ENCODE results near the gene CSF1R.
"Not testable (repeated sequence)": the region's sequence is repeated elsewhere in the genome, so short reads cannot be mapped to it uniquely, and the experiment has no call there.

CSF1R gene

DNA sequence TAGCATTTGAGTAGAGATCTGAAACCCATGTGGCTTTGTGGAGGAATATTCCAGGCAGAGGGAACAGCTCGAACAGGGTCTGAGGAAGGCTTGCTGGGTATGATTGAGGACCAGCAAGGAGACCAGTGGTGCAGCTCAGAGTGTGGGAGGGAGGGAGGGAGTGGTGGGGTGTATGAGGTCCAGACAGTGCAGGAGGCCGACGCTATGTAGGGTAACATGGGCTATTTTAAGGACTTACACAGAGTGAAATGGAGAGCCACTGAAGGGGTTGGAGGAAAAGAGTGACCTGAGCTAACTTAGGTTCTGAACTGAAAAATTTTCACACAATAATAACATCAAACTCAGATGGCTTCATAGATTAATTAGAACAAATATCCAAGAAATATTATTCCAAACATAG lies 43.9 kb downstream of the CSF1R start:
- no peak for DNase-seq (ENCODE audit: low read depth)
- H3K4me3 ChIP-seq (ENCODE audit: low read depth, low read length): no peak overlapping the region
- TF ChIP-seq CTCF (IDR thresholded peaks at IDR 0.05; ENCODE audit: control insufficient read depth, extremely low read depth, insufficient read depth): no peak

DNA sequence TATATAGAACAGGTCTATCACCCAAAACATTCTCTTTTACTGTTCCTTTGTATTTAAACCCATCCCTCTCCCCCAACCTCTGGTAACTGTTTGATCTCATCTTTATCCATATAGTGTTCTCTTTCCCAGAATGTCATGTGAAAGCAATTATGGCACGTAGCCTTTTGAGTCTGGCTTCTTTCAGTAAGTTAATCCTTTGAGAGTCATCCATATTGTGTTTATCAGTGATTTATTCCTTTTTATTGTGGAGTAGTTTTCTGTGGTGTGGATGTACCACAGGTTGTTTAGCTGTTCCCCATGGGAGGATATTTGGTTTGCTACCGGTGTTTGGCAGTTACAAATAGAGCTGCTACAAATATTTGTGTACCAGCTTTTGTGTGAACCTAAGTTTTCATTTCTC lies 47.8 kb downstream of the CSF1R start:
- TF ChIP-seq CTCF (IDR thresholded peaks at IDR 0.05; ENCODE audit: control insufficient read depth, extremely low read depth, insufficient read depth): no peak
- H3K4me3 ChIP-seq (ENCODE audit: low read depth, low read length): no peak overlapping the region
- DNase-seq (ENCODE audit: low read depth): peak; percentile 43

GRCh38 chr5:150036513-150036912 lies 49.8 kb downstream of the CSF1R start:
- no peak for TF ChIP-seq CTCF (IDR thresholded peaks at IDR 0.05; ENCODE audit: control insufficient read depth, extremely low read depth, insufficient read depth)
- DNase-seq (ENCODE audit: low read depth): no peak
- no peak overlapping the region for H3K4me3 ChIP-seq (ENCODE audit: low read depth, low read length)

- DNase-seq (ENCODE audit: low read depth): no peak
- no peak for TF ChIP-seq CTCF (IDR thresholded peaks at IDR 0.05; ENCODE audit: control insufficient read depth, extremely low read depth, insufficient read depth)
- H3K4me3 ChIP-seq (ENCODE audit: low read depth, low read length): no peak overlapping the region
These were observed 51.0 kb downstream of the CSF1R start for GRCh38 chr5:150035139-150035895.

DNA sequence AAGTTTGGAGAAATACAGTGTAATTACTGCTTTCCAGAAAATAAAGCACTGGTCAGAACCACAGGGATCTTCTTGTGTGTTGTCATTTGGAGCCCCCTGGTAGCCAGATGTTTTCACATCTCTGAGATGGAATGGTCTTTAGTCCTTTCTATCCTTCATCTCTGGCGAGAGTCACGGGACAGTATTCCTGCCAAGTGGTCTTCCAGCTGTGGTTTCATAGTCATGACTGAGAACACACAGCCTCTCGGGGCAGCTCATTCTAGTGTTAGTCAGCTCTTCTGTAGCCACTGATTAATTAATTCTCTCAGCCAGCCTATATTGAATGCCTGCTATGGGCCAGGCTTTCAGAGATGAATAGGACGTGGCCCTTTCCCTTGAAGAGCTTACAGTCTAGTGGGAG lies 51.7 kb downstream of the CSF1R start:
- DNase-seq (ENCODE audit: low read depth): no peak
- TF ChIP-seq CTCF (IDR thresholded peaks at IDR 0.05; ENCODE audit: control insufficient read depth, extremely low read depth, insufficient read depth): no peak
- no peak overlapping the region for H3K4me3 ChIP-seq (ENCODE audit: low read depth, low read length)

GRCh38 chr5:150033334-150033733 lies 53.0 kb downstream of the CSF1R start:
- no peak overlapping the region for H3K4me3 ChIP-seq (ENCODE audit: low read depth, low read length)
- TF ChIP-seq CTCF (IDR thresholded peaks at IDR 0.05; ENCODE audit: control insufficient read depth, extremely low read depth, insufficient read depth): no peak
- DNase-seq (ENCODE audit: low read depth): no peak

- DNase-seq (ENCODE audit: low read depth); H3K4me3 ChIP-seq (ENCODE audit: low read depth, low read length): not testable (repeated sequence)
These were observed 58.3 kb downstream of the CSF1R start for GRCh38 chr5:150028047-150028446.

Measured in LNCaP clone FGC (cell line).